NK-92 treated with Interleukin-12 subunit alpha and Interleukin-12 subunit beta, amount 100 ng/mL, for 24 hours (cell line): ENCODE data around the gene ACTR5.
A peak's percentile ranks its signal among the peaks of the same experiment; 100 is the strongest.

ENCODE experiments used
- DNase-seq: peaks from one replicate; lab custom pipeline; 2025; lab: John Stamatoyannopoulos, UW

Gene ACTR5

GRCh38 chr20:38748097-38748860 lies at the start of gene ACTR5:
ACTR5 (plus strand) TSS chr20:38748460; CDS start chr20:38748479, 19 bp downstream.
- DNase-seq = peak; percentile 91

DNA sequence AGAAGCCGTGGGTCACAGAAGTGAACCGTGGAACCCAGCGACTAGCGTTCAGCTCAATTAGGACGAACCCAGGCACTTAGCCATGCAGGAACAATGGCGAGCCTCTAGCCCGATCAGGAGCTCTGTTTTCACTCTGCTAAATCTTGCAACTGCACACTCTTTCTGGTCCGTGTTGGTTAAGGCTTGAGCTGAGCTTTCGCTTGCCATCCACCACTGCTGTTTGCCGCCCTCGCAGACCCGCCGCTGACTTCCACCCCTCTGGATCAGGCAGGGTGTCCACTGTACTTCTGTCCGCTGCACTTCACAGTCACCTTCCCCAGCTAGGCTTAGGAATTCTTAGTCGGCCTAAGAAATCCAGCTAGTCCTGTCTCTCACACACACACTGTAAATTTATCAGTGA lies 49.7 kb upstream of the ACTR5 start:
- DNase-seq = no peak

GRCh38 chr20:38700141-38700540 lies 48.1 kb upstream of the ACTR5 start:
- no peak for DNase-seq

DNA sequence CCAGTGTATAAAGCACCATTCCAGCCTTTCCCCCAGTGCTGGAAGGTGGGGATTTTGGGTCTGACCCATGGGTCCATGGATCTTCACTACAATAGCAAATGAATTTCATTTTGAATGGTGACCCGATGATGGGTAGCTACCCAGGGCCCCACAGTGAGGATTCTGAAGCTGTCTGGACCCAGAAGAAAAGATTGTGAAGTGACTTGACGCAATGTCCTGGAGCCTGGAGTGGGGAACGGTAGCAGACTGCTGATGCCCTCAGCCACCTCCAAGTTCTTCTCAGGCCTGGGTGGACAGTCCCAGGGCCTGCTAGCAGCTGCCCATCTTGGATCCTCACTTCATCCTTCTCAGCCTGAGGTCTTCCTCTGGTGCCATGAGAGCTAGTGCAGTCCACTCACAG lies 47.3 kb upstream of the ACTR5 start:
- no peak for DNase-seq

DNA sequence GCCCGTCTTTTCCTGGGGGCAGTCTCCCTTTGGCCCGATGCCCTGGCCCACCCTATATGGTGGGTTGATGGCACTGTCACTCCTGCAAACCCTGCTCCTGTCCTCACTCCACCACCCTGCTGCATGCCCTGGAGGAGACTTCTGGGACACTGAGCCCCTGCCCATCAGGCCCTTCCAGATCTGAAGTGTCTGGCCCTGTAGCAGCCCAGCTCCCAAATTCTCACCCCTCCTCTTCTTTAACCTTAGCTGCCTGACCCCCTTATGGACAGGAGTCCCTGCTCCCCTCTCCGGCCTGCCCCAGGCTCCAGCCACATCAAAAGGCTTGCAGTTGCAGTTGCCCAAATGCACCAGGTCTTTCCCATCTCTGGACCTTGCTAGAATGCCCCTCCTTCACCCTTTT lies 44.7 kb upstream of the ACTR5 start:
- no peak for DNase-seq

GRCh38 chr20:38704136-38704535 lies 44.1 kb upstream of the ACTR5 start:
- DNase-seq = no peak

DNA sequence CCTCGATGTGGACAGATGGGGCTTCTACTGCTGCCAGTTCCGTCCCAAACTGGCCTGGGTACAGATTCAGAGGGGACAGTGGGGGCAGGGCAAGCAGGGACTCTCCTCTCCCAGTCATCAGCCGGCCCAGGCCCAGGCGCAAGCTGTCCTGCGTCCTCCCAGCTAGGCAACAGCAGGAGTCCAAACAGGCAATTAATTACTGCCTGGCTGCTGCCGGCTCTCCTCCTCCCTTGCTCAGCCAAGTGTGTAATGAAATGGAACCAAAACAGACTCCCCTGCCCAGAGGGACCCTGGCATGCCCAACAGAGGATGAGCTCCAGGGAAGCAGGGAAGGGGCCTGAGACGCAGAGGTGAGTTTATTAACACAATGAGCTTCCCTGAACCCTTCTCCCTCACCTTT lies 41.8 kb upstream of the ACTR5 start:
- no peak for DNase-seq

- DNase-seq = no peak
Observed at GRCh38 chr20:38714308-38714707, 34.0 kb upstream of the ACTR5 start.

- DNase-seq = no peak
Observed at GRCh38 chr20:38715646-38716045, 32.6 kb upstream of the ACTR5 start.

- DNase-seq = no peak
Observed at GRCh38 chr20:38722683-38723016, 25.6 kb upstream of the ACTR5 start.

GRCh38 chr20:38723017-38723847 lies 25.0 kb upstream of the ACTR5 start:
- no peak for DNase-seq

GRCh38 chr20:38723848-38724625 lies 24.2 kb upstream of the ACTR5 start, which contains the start of gene SLC32A1:
SLC32A1 (plus strand) TSS chr20:38724486; CDS start chr20:38724725, 239 bp downstream.
- DNase-seq = no peak

GRCh38 chr20:38724626-38725147 lies 23.6 kb upstream of the ACTR5 start:
- DNase-seq = no peak

DNA sequence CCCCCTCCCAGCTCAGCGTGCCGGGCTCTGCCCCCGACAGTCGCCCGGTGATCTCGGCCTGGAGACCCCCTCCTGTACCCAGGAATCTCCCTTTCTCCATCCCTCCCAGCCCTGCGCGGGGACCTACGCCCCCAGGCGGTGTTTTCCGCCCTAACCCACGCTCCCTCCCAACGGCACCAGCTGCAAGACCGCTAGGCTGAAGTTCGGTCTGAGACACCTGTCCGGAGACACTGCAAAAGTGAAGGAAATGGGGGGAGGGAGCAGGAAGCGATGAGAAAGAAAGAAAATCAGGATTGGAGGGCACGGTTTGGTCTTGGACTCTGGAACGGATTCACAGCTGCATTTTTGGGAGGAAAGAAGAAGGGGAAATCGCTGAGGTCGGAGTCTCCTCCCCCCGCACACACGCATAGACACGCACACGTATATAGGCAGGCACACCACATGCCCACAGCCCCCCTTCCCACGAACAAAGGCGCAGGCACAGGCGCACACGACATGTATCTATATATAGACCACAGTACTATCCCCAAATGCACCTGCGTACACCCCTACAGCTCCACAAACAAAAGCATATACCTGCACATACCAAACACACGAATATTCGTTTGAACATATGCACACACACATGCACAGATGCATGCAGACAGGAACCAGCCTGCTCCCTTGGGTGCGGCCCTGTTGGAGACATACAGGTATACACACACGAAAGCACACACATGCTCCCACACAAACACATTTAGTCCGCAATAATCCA lies 22.9 kb upstream of the ACTR5 start:
- no peak for DNase-seq

GRCh38 chr20:38725931-38726803 lies 22.1 kb upstream of the ACTR5 start:
- no peak for DNase-seq

- DNase-seq = no peak
Observed at GRCh38 chr20:38726804-38727606, 21.3 kb upstream of the ACTR5 start.

DNA sequence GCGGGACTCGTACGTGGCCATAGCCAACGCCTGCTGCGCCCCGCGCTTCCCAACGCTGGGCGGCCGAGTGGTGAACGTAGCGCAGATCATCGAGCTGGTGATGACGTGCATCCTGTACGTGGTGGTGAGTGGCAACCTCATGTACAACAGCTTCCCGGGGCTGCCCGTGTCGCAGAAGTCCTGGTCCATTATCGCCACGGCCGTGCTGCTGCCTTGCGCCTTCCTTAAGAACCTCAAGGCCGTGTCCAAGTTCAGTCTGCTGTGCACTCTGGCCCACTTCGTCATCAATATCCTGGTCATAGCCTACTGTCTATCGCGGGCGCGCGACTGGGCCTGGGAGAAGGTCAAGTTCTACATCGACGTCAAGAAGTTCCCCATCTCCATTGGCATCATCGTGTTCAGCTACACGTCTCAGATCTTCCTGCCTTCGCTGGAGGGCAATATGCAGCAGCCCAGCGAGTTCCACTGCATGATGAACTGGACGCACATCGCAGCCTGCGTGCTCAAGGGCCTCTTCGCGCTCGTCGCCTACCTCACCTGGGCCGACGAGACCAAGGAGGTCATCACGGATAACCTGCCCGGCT lies 20.6 kb upstream of the ACTR5 start:
- DNase-seq = no peak

GRCh38 chr20:38728191-38728781 lies 20.0 kb upstream of the ACTR5 start:
- DNase-seq = no peak
